ENCODE results near the gene EVI5. TPM values are rescaled to one million over a fixed set of nuclear protein-coding genes. Genes with fewer than 3 reads are reported as not detected.

EVI5 gene
- total RNA-seq, 1 experiment from 2014 or later = 33.9 TPM

GRCh38 chr1:92831762-92832536, 47.0 kb upstream of the EVI5 start, which contains the start of gene RPL5:
RPL5 (plus strand) TSS chr1:92832040; CDS start chr1:92832115, 75 bp downstream.
- TF ChIP-seq CTCF (IDR thresholded peaks at IDR 0.05; ENCODE audit: unreplicated experiment) = peak; percentile 87
- Mint-ChIP-seq H3K27me3 (ENCODE audit: unreplicated experiment) (no peaks in the 10 kb centered on the region), H3K36me3 (ENCODE audit: insufficient read depth, unreplicated experiment) (peaks cover 59% of the 10 kb centered on the region), H3K4me1 (ENCODE audit: low read depth, unreplicated experiment) (peaks cover 28% of the 10 kb centered on the region), H3K9me3 (ENCODE audit: low read depth, unreplicated experiment) (no peaks in the 10 kb centered on the region), H3K4me3 (ENCODE audit: low read depth, unreplicated experiment) (peak within 1 kb of the TSS; percentile 97), H3K27ac (ENCODE audit: unreplicated experiment) (peak within 1 kb of the TSS; percentile 100)
- CTCF ChIA-PET = interaction anchor here (0.6 to 2.2 kb wide), 10 partner anchors 9 to 620 kb away, joined by 3 to 22 read pairs (median 4); partner anchors contain the start of gene EVI5
- intact Hi-C loops (cut with micrococcal nuclease; ENCODE audit: unreplicated experiment) = loop anchor here (5.0 kb wide), 2 partner anchors 45 to 85 kb away; partner anchors contain the start of gene EVI5
- DNase-seq = peak; percentile 98
- BruUV-seq (replicated peaks) = no TSS peak

- Mint-ChIP-seq H3K4me3 (ENCODE audit: low read depth, unreplicated experiment) (peak overlapping the region; percentile 97), H3K4me1 (ENCODE audit: low read depth, unreplicated experiment) (peaks cover 28% of the 10 kb centered on the region), H3K36me3 (ENCODE audit: insufficient read depth, unreplicated experiment) (peaks cover 53% of the 10 kb centered on the region), H3K27ac (ENCODE audit: unreplicated experiment) (peak overlapping the region; percentile 100), H3K9me3 (ENCODE audit: low read depth, unreplicated experiment) (no peaks in the 10 kb centered on the region), H3K27me3 (ENCODE audit: unreplicated experiment) (no peaks in the 10 kb centered on the region)
- TSS peak; percentile 69 for BruUV-seq (replicated peaks)
- CTCF ChIA-PET = interaction anchor here (0.6 to 2.2 kb wide), 7 partner anchors 13 to 185 kb away, joined by 3 to 22 read pairs (median 4); partner anchors contain the start of gene EVI5
- TF ChIP-seq CTCF (IDR thresholded peaks at IDR 0.05; ENCODE audit: unreplicated experiment) = no peak
- intact Hi-C loops (cut with micrococcal nuclease; ENCODE audit: unreplicated experiment) = loop anchor here (5.0 kb wide), 2 partner anchors 44 to 84 kb away; partner anchors contain the start of gene EVI5
- DNase-seq = no peak
Measured at GRCh38 chr1:92831368-92831761, 46.5 kb upstream of the EVI5 start.

- Mint-ChIP-seq H3K9me3 (ENCODE audit: low read depth, unreplicated experiment) (no peaks in the 10 kb centered on the region), H3K36me3 (ENCODE audit: insufficient read depth, unreplicated experiment) (peaks cover 8% of the 10 kb centered on the region), H3K27ac (ENCODE audit: unreplicated experiment) (no peak overlapping the region), H3K4me3 (ENCODE audit: low read depth, unreplicated experiment) (no peak overlapping the region), H3K27me3 (ENCODE audit: unreplicated experiment) (no peaks in the 10 kb centered on the region), H3K4me1 (ENCODE audit: low read depth, unreplicated experiment) (no peaks in the 10 kb centered on the region)
- no peak for TF ChIP-seq CTCF (IDR thresholded peaks at IDR 0.05; ENCODE audit: unreplicated experiment)
- intact Hi-C loops (cut with micrococcal nuclease; ENCODE audit: unreplicated experiment) = no loop called here
- DNase-seq = no peak
- CTCF ChIA-PET = interaction anchor here (0.6 to 1.0 kb wide), 3 partner anchors 41 to 430 kb away, joined by 3 read pairs; partner anchors contain the start of gene EVI5
- BruUV-seq (replicated peaks) = no TSS peak
Measured at GRCh38 chr1:92826792-92827191, 41.9 kb upstream of the EVI5 start.

GRCh38 chr1:92822879-92823278, 38.0 kb upstream of the EVI5 start:
- DNase-seq = peak; percentile 67

More at GRCh38 chr1:92822879-92823278, 38.0 kb upstream of the EVI5 start:
- Mint-ChIP-seq H3K27ac (ENCODE audit: unreplicated experiment) (peak overlapping the region; percentile 64), H3K36me3 (ENCODE audit: insufficient read depth, unreplicated experiment) (no peaks in the 10 kb centered on the region), H3K27me3 (ENCODE audit: unreplicated experiment) (no peaks in the 10 kb centered on the region), H3K4me3 (ENCODE audit: low read depth, unreplicated experiment) (no peak overlapping the region), H3K4me1 (ENCODE audit: low read depth, unreplicated experiment) (peaks cover 19% of the 10 kb centered on the region), H3K9me3 (ENCODE audit: low read depth, unreplicated experiment) (no peaks in the 10 kb centered on the region)
- BruUV-seq (replicated peaks) = no TSS peak
- intact Hi-C loops (cut with micrococcal nuclease; ENCODE audit: unreplicated experiment) = loop anchor here (2.0 kb wide), 1 partner anchor 18 kb away; no protein-coding TSS in a partner anchor
- TF ChIP-seq CTCF (IDR thresholded peaks at IDR 0.05; ENCODE audit: unreplicated experiment) = no peak
- CTCF ChIA-PET = interaction anchor here (0.8 kb wide), 1 partner anchor 9 kb away, joined by 4 read pairs; the partner anchor contains the start of gene RPL5

Data from Calu3 (cell line).